Choroid plexus epithelial cell (primary cell): ENCODE measurements around the gene NCOA3.

ENCODE experiments used
- DNase-seq: peaks from one replicate; pipeline ENCODE4 v3.0.0-alpha.2; 2010; ENCODE audit warnings: low read depth
- H3K4me3 ChIP-seq: 2 replicates; pipeline ENCODE4 v1.5.1; 2011; ENCODE audit warnings: low read depth, mild to moderate bottlenecking, control low read depth, low read length, moderate library complexity
- TF ChIP-seq, protein P1 (sequence below): conservative IDR thresholded peaks from 2 replicates; pipeline ENCODE4 v1.5.1; 2011; ENCODE audit warnings: low read depth, mild to moderate bottlenecking, control low read depth, inconsistent platforms, low read length, moderate library complexity

The NCOA3 gene

DNA sequence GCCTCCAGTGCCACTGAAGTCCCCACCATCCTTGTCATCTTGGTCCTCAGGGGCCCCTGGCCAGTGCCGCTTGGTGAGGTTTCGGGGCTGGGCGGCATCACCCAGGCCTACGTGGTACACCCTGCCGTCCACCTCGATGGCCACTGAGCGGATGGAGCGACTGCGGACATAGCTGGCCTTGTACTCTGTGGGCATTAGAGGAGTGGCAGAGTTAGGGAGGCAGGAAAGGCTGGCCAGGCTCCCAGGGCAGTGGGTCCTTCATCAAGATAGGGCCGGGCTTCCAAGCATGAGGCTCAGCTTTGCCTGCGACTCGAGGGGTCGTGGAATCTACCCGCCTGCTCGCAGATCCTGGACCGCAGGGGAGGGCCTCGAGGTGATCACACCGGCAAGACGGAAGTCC is 164.6 kb downstream of the NCOA3 start:
- H3K4me3 ChIP-seq: no peak overlapping the region
- TF ChIP-seq, protein P1, sequence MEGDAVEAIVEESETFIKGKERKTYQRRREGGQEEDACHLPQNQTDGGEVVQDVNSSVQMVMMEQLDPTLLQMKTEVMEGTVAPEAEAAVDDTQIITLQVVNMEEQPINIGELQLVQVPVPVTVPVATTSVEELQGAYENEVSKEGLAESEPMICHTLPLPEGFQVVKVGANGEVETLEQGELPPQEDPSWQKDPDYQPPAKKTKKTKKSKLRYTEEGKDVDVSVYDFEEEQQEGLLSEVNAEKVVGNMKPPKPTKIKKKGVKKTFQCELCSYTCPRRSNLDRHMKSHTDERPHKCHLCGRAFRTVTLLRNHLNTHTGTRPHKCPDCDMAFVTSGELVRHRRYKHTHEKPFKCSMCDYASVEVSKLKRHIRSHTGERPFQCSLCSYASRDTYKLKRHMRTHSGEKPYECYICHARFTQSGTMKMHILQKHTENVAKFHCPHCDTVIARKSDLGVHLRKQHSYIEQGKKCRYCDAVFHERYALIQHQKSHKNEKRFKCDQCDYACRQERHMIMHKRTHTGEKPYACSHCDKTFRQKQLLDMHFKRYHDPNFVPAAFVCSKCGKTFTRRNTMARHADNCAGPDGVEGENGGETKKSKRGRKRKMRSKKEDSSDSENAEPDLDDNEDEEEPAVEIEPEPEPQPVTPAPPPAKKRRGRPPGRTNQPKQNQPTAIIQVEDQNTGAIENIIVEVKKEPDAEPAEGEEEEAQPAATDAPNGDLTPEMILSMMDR: no peak
- DNase-seq: no peak

DNA sequence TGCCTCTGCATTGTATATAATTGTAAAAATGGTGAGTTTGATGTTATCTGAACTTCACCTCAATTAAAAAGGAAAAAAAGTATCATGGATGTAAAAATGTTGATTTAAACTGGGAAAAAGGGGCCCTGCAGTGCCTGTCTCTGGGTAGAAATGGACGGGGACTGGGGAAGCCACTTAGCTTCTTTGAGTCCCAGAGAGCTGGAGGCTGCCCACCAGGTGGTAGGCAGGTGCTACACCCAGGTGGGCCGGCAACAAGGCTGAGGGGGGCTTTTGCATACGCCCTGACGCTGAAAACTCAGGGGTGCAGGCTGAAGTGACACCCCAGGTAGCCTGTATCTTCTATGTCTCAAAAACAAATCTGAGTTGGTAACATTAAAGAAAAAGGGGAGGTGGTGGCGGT is 165.4 kb downstream of the NCOA3 start:
- DNase-seq: no peak
- no peak overlapping the region for H3K4me3 ChIP-seq
- TF ChIP-seq, protein P1: no peak

DNA sequence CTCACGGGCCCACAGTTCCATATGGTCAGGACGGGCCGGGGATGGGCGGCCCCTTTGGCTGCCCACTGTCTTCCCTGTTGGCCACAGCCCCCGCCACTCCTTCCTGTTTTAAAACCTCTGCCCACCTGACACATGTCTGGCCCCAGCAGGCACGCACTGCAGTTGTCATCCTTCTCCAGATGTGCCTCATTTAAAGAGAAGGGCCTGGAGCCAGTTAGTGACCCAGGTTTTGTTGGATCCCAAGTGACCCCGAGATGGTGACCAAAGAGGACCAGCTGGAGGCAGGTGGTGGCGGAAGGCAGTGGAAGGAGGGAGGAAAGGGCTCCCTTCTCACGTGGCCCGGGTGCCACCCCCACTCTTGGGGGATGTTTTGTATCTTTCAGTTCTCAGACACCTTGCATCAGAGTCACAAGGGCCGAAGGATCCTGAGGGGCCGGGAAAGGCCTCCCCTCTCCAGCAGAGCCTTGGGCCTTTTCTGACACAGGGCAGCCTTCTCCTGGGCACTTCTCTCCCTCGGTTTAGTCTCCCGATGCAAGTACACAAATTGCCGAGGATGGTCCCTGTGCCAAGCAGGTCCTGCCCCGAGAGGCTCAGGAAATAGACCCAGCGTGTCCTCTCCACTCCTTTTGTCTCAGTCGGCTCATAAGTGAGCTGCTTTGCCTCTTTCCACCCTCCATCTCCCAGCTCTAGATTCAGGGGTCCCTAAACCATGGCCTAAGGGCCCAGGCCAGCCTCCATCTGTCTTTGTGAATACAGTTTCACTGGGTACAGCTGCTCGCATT is 166.0 kb downstream of the NCOA3 start:
- no peak for DNase-seq
- TF ChIP-seq, protein P1: no peak
- no peak overlapping the region for H3K4me3 ChIP-seq

DNA sequence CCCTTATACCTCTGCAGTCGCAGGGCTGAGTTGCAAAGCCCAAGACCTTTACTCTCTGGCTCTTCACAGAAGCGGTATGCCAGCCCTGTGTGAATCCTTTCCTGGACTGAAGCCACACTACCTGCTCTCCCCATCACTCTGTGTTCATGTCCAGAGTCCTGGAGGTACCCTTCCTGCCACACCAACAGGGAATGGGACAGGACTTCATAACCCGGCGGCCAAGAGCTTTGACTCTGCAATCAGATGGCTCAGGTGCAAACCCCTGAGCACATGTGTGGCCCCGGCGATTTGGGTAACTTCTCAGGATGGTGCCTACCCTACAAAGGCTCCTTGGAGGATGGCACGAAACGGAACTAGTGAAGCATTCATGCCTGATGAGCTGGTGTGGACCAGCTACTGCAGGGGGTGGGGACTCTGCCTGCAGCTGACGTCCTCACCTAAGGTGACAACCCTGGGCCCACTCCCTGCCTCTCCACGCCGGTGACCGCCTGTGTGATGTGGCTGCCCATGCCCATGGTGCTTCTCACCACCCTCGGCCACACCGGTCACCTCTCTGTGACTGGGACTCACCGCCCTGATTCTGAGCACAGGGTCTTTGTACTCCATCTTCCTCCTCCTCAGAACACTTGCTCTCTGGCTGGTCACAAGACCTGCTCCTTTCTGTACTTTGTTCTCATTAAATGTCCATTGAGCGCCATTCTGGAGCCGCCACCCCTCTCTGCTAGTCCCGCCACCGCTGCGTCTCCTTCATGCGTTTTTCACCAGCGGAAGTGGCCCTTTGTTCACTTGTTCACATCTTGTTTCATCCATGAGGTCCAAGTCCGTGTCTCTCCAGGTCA is 166.8 kb downstream of the NCOA3 start:
- TF ChIP-seq, protein P1: no peak

DNA sequence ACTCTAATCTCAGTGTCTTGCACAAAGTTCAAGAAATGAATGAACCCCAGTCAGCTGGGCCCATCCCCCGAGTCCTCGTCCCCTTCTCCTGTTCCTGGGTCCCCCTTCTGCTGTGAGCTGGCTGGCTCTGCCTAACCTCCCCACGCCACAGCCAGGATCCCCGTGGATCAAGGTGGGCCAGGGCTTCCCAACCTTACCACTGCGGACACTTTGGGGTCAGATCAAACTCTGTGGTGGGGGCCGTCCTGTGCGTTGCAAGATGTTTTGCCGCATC is 167.4 kb downstream of the NCOA3 start:
- no peak for DNase-seq
- no peak overlapping the region for H3K4me3 ChIP-seq
- TF ChIP-seq, protein P1: no peak

More for the DNA sequence above, 166.8 kb downstream of the NCOA3 start:
- H3K4me3 ChIP-seq: no peak overlapping the region
- no peak for DNase-seq

DNA sequence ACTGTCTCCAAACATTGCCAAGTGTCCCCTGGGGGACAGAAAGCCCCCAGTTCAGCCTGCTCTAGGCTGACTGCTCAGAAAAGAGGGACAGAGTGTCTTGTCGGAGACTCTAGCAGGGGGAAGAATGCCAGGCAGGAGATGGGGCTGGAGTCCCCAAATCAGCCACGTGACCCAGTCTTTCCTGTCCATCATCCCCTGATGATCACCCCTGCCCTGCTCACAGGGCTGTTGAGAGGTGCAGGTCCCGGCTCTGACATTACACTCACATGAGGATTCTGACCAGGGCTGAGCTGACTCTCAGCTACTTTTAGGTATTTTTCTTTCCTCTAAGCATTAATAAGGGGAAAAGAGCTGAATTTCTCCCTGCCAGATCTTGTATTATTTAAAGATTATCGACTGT is 167.8 kb downstream of the NCOA3 start:
- H3K4me3 ChIP-seq: no peak overlapping the region
- DNase-seq: no peak
- TF ChIP-seq, protein P1: no peak
